GM08714 (cell line): ENCODE data around the gene KCNG2.

Source experiments
- H3K4me3 ChIP-seq: fragments of 200-500 bp; sonication (Bioruptor generic); 2 replicates; pipeline ENCODE4 v1.5.1; 2014; ENCODE audit warnings: mild to moderate bottlenecking, low read length, inconsistent platforms
- ZNF274 ChIP-seq: IDR thresholded peaks from 2 replicates; pipeline ENCODE4 v1.6.1; 2012; ENCODE audit warnings: mild to moderate bottlenecking, low read depth, low read length

KCNG2 gene

GRCh38 chr18:79786786-79787526 lies 10.8 kb upstream of the KCNG2 start:
- no peak for TF ChIP-seq ZNF274
- no peak overlapping the region for H3K4me3 ChIP-seq

GRCh38 chr18:79787527-79787864 lies 10.2 kb upstream of the KCNG2 start:
- no peak for TF ChIP-seq ZNF274
- H3K4me3 ChIP-seq, result no peak overlapping the region

GRCh38 chr18:79787865-79788733 lies 9.6 kb upstream of the KCNG2 start:
- TF ChIP-seq ZNF274, result no peak
- no peak overlapping the region for H3K4me3 ChIP-seq

- H3K4me3 ChIP-seq, result no peak overlapping the region
- TF ChIP-seq ZNF274, result no peak
Measured at GRCh38 chr18:79788734-79789085, 9.0 kb upstream of the KCNG2 start.

GRCh38 chr18:79789091-79789891 lies 8.4 kb upstream of the KCNG2 start:
- H3K4me3 ChIP-seq, result no peak overlapping the region
- TF ChIP-seq ZNF274, result no peak

GRCh38 chr18:79789901-79790890 lies 7.5 kb upstream of the KCNG2 start:
- no peak for TF ChIP-seq ZNF274
- H3K4me3 ChIP-seq, result no peak overlapping the region

- no peak overlapping the region for H3K4me3 ChIP-seq
- no peak for TF ChIP-seq ZNF274
Measured at GRCh38 chr18:79790996-79791972, 6.5 kb upstream of the KCNG2 start.

- TF ChIP-seq ZNF274, result no peak
- H3K4me3 ChIP-seq, result no peak overlapping the region
Measured at GRCh38 chr18:79792096-79792987, 5.4 kb upstream of the KCNG2 start.

- TF ChIP-seq ZNF274, result no peak
- H3K4me3 ChIP-seq, result no peak overlapping the region
Measured at GRCh38 chr18:79792988-79793355, 4.8 kb upstream of the KCNG2 start.

GRCh38 chr18:79794846-79795245 lies 2.9 kb upstream of the KCNG2 start:
- TF ChIP-seq ZNF274, result no peak
- no peak overlapping the region for H3K4me3 ChIP-seq

- no peak overlapping the region for H3K4me3 ChIP-seq
- no peak for TF ChIP-seq ZNF274
Measured at GRCh38 chr18:79795446-79795845, 2.3 kb upstream of the KCNG2 start.
